DOHH2 (cell line): ENCODE data around the gene RHO.

Experiments
- EZH2phosphoT487 ChIP-seq: fragments of 200-600 bp; sonication (generic); IDR thresholded peaks from 2 replicates; pipeline ENCODE4 v1.6.1; 2017; ENCODE audit warnings: borderline replicate concordance, mild to moderate bottlenecking, antibody characterized with exemption, low read length, moderate library complexity, mixed read lengths
- TF ChIP-seq, protein P1 (sequence below): fragments of 200-600 bp; sonication (generic); IDR thresholded peaks from one replicate; pipeline ENCODE4 v1.5.1; 2014; ENCODE audit warnings: antibody characterized with exemption, mild to moderate bottlenecking, low read depth, low read length; ENCODE audit not compliant: poor library complexity, severe bottlenecking

DNA sequence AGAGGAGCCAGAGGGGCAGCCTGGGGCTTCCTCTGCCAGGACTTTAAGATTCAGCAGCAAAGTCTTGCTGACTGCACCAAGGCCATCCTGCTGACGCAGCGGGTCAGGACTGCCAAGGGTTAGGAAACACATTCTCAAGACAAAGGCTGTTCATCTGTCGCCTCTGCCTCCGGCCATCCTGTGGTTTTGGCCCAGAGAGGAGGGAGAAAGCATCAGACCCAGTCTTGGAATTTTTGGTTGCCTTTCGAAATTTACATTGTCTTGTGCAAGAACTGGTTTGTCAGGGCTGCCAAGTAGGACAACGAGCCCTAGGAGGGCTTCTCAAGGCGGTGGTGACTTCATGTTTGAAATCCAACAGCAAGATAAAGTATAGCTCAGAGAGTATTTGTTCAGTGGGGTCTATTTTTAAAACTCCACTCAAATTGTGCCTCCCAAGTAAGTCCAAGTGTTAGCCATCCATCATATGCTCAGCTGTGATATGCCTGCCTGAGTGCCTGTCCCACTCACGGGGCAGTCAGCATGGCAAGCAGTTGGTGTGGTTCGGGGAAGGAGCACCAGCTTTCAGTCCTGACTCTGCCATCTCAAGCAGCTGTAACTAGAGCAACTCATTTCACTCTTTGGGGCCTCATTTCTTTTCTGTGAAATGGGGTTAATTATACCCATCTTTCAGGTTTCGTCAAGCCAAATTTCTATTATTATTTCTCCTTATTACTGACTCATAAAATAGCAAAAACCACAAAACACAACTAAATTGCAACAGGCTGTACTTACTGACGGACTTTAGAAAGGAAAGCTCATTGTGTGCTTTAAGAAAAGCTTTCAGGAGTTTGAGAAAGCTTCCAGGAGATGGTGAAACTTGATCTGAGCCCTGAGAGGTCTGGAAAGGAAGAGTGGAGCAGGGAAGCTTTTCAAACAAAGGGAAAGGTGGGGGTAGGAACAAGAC, 42.4 kb upstream of the RHO start:
- TF ChIP-seq, protein P1, sequence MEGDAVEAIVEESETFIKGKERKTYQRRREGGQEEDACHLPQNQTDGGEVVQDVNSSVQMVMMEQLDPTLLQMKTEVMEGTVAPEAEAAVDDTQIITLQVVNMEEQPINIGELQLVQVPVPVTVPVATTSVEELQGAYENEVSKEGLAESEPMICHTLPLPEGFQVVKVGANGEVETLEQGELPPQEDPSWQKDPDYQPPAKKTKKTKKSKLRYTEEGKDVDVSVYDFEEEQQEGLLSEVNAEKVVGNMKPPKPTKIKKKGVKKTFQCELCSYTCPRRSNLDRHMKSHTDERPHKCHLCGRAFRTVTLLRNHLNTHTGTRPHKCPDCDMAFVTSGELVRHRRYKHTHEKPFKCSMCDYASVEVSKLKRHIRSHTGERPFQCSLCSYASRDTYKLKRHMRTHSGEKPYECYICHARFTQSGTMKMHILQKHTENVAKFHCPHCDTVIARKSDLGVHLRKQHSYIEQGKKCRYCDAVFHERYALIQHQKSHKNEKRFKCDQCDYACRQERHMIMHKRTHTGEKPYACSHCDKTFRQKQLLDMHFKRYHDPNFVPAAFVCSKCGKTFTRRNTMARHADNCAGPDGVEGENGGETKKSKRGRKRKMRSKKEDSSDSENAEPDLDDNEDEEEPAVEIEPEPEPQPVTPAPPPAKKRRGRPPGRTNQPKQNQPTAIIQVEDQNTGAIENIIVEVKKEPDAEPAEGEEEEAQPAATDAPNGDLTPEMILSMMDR, result no peak
- no peak for TF ChIP-seq EZH2phosphoT487
